ENCODE measurements around the gene CNEP1R1. TPM values are rescaled to one million over a fixed set of nuclear protein-coding genes. Genes with fewer than 3 reads are reported as not detected.
A peak's percentile ranks its signal among the peaks of the same experiment; 100 is the strongest.

Gene CNEP1R1
- total and polyA plus RNA-seq, 9 of the 15 experiments (the other 6 are each of a cell fraction or from before 2014, with no cell fraction given) = 7.6 to 20.1 (median 10.6) TPM

- no peak for TF ChIP-seq ZNF277 (CRISPR knock-in tag; IDR thresholded peaks at IDR 0.05; ENCODE audit: borderline replicate concordance)
- TF ChIP-seq AFF4 (CRISPR knock-in tag; IDR thresholded peaks at IDR 0.05) = no peak
- TF ChIP-seq HNRNPLL (IDR thresholded peaks at IDR 0.05; ENCODE audit: low read depth, low read length, poor library complexity, severe bottlenecking) = no peak
- TF ChIP-seq RBFOX2 (IDR thresholded peaks at IDR 0.05; ENCODE audit: low read depth, low read length) = peak; percentile 10
- TF ChIP-seq TARDBP (IDR thresholded peaks at IDR 0.05) = no peak
- TF ChIP-seq SAFB (IDR thresholded peaks at IDR 0.05; ENCODE audit: borderline replicate concordance, low read depth, low read length) = no peak
- no peak for TF ChIP-seq E2F4 (CRISPR knock-in tag; IDR thresholded peaks at IDR 0.05; ENCODE audit: low read depth)
- TF ChIP-seq KDM4B (IDR thresholded peaks at IDR 0.05; ENCODE audit: borderline replicate concordance in 2 of 2, low read depth in 1 of 2) = no peak
- TF ChIP-seq KHSRP (IDR thresholded peaks at IDR 0.05) = no peak
- no peak for TF ChIP-seq KLF6 (CRISPR knock-in tag; IDR thresholded peaks at IDR 0.05; ENCODE audit: borderline replicate concordance)
Measured at GRCh38 chr16:50066482-50067289, 41.7 kb downstream of the CNEP1R1 start (continued).
